Smooth muscle cell (in vitro differentiated cells): Measurements from ENCODE around the gene MYO1D. TPM values are rescaled to one million over a fixed set of nuclear protein-coding genes. Genes with fewer than 3 reads are reported as not detected.

Experiments
- DNase-seq: peaks from one replicate; lab custom pipeline; 2025; ENCODE audit not compliant: unreplicated experiment; lab: John Stamatoyannopoulos, UW
- H2AFZ ChIP-seq: fragments of 200-600 bp; sonication (generic); 2 replicates; pipeline ENCODE4 v1.6.0; 2016; ENCODE audit warnings: antibody characterized with exemption, low read depth, mild to moderate bottlenecking
- H3F3A ChIP-seq: fragments of 200-600 bp; sonication (generic); 2 replicates; pipeline ENCODE4 v1.6.0; 2017; ENCODE audit warnings: antibody characterized with exemption, low read depth
- H3K27ac ChIP-seq: fragments of 200-600 bp; sonication (generic); 2 replicates; pipeline ENCODE4 v1.5.1; 2016; ENCODE audit warnings: low read depth, mild to moderate bottlenecking
- H3K27me3 ChIP-seq: fragments of 200-600 bp; sonication (generic); 2 replicates; pipeline ENCODE4 v1.6.1; 2016; ENCODE audit warnings: low read depth, mild to moderate bottlenecking
- H3K36me3 ChIP-seq: fragments of 200-600 bp; sonication (generic); 2 replicates; pipeline ENCODE4 v1.5.1; 2016; ENCODE audit warnings: low read depth
- H3K4me1 ChIP-seq: fragments of 200-600 bp; sonication (generic); 2 replicates; pipeline ENCODE4 v1.5.1; 2016; ENCODE audit warnings: low read depth
- H3K4me2 ChIP-seq: fragments of 200-600 bp; sonication (generic); 2 replicates; pipeline ENCODE4 v1.6.0; 2016; ENCODE audit warnings: mild to moderate bottlenecking
- H3K4me3 ChIP-seq: fragments of 200-600 bp; sonication (generic); 2 replicates; pipeline ENCODE4 v1.5.1; 2016; ENCODE audit warnings: mild to moderate bottlenecking
- H3K79me2 ChIP-seq: fragments of 200-600 bp; sonication (generic); 2 replicates; pipeline ENCODE4 v1.6.0; 2016; ENCODE audit warnings: low read depth, mild to moderate bottlenecking
- H3K9ac ChIP-seq: fragments of 200-600 bp; sonication (generic); 2 replicates; pipeline ENCODE4 v1.6.0; 2016; ENCODE audit warnings: low read depth
- H3K9me3 ChIP-seq: fragments of 200-600 bp; sonication (generic); replicated peaks from 2 replicates; pipeline ENCODE4 v1.5.1; 2016; ENCODE audit warnings: low read depth
- H4K20me1 ChIP-seq: fragments of 200-600 bp; sonication (generic); 2 replicates; pipeline ENCODE4 v1.6.0; 2016; ENCODE audit warnings: low read depth
- WGBS: methylation state at CpG from one replicate; pipeline ENCODE4 v1.1.7; 2016; ENCODE audit warnings: low lambda C conversion rate; 5-methylcytosine and 5-hydroxymethylcytosine counted together
- polyA plus RNA-seq: library from polyadenylated mRNA; unstranded; fragments of >200 nt; fragmentation: Nextera tagmentation; extraction: Ambion mirVana; gene quantifications from 2 replicates; pipeline ENCODE4 v1.2.1, GENCODE V29; 2016
- total RNA-seq: library from RNA; depleted of rRNA; stranded (reverse); fragments of >200 nt; gene quantifications from 2 replicates; pipeline ENCODE4 v1.2.3, GENCODE V29; 2014
- TF ChIP-seq, protein P1 (sequence below): fragments of 200-600 bp; sonication (generic); IDR thresholded peaks from 2 replicates; pipeline ENCODE4 v1.5.1; 2017; ENCODE audit warnings: borderline replicate concordance, mild to moderate bottlenecking, antibody characterized with exemption; ENCODE audit not compliant: insufficient read depth, poor library complexity, severe bottlenecking

The MYO1D gene
- total and polyA plus RNA-seq, 2 experiments from 2014 or later: 13.9 to 35.7 TPM

DNA sequence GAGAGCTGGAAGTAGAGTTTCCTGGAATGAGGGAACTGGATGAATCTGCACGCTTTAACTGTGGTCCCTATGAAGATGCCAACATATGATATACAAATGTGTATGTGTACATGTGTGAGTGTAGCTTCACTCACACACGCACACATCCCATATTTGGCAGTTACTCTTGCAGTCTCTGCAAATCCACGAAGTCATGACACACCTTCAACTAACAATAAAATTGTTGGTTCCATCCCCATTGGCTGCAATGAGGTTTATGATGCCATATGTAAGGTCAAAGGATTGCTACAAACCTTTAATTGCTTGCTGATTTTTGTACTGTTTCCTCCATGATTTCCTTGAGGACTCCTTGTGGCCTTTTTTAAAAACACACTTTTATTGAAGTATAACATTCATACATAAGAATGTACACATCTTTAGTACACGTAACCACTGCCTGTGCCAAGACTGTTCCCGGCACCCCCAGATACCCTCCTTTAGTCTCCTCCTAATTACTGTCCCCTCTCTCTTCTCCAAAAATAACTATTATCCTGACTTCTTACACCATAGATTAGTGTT, 22.0 kb downstream of the MYO1D start:
- Histone ChIP-seq H3K79me2 (no peaks in the 10 kb centered on the region), H4K20me1 (peaks cover 13% of the 10 kb centered on the region), H3K4me3 (no peak overlapping the region), H3K27ac (peak overlapping the region; percentile 32), H3K9me3 (no peaks in the 10 kb centered on the region), H3F3A (no peaks in the 10 kb centered on the region), H2AFZ (no peak overlapping the region), H3K27me3 (no peaks in the 10 kb centered on the region), H3K9ac (no peak overlapping the region), H3K4me2 (no peak overlapping the region), H3K4me1 (no peaks in the 10 kb centered on the region), H3K36me3 (no peaks in the 10 kb centered on the region)
- 92% methylated on average over 5 of the region's 5 CpGs for WGBS
- TF ChIP-seq, protein P1, sequence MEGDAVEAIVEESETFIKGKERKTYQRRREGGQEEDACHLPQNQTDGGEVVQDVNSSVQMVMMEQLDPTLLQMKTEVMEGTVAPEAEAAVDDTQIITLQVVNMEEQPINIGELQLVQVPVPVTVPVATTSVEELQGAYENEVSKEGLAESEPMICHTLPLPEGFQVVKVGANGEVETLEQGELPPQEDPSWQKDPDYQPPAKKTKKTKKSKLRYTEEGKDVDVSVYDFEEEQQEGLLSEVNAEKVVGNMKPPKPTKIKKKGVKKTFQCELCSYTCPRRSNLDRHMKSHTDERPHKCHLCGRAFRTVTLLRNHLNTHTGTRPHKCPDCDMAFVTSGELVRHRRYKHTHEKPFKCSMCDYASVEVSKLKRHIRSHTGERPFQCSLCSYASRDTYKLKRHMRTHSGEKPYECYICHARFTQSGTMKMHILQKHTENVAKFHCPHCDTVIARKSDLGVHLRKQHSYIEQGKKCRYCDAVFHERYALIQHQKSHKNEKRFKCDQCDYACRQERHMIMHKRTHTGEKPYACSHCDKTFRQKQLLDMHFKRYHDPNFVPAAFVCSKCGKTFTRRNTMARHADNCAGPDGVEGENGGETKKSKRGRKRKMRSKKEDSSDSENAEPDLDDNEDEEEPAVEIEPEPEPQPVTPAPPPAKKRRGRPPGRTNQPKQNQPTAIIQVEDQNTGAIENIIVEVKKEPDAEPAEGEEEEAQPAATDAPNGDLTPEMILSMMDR: no peak
- no peak for DNase-seq

DNA sequence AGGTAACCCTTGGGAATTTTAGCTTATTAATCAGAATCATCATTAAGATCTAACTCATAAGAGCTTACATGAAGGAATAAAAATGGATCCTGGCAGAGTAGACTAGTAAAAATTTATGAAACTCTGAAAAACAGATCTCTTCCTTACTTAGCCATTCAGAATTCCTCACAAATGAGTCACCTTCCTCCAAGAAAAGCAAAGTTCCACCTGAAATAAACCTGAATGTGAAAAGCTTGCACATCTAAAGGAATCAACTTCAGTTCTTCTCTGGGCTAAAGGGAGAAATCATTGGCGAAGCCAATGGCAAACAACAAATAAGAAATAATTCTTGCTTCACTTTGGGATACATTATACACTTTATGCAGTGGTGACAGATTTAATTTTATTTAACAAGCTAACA, 22.7 kb downstream of the MYO1D start:
- H3K27me3 ChIP-seq: no peaks in the 10 kb centered on the region
- no peak overlapping the region for H3K9ac ChIP-seq
- DNase-seq: no peak
- H3K36me3 ChIP-seq: no peaks in the 10 kb centered on the region
- no peaks in the 10 kb centered on the region for H3K4me1 ChIP-seq
- H3K79me2 ChIP-seq: no peaks in the 10 kb centered on the region
- H3F3A ChIP-seq: no peaks in the 10 kb centered on the region
- TF ChIP-seq, protein P1: no peak
- H3K27ac ChIP-seq: peak overlapping the region; percentile 32
- no peaks in the 10 kb centered on the region for H3K9me3 ChIP-seq
- no peak overlapping the region for H2AFZ ChIP-seq
- H3K4me3 ChIP-seq: no peak overlapping the region
- H3K4me2 ChIP-seq: peak overlapping the region; percentile 27
- peaks cover 13% of the 10 kb centered on the region for H4K20me1 ChIP-seq
- 74% methylated on average over 1 of the region's 1 CpG for WGBS

DNA sequence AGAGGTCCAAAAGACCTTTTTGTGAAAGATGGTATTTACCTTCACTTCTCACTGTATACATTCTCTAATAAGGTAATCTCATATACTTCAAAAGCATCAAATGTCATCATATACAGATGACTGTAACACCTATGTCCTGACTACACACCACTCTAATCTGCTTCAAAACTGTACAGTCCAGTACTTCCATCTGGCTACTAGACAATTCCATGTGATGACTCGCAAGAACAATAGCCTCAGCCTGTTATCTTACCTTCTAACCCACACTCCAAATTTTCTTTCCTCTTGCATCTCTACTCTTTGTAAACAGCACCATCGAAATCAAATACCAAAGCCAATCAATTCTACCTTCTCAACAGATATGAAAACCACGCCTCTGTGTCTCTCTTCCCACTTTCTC, 24.1 kb downstream of the MYO1D start:
- no peaks in the 10 kb centered on the region for H3K4me1 ChIP-seq
- no peak overlapping the region for H3K4me3 ChIP-seq
- H3K9me3 ChIP-seq: no peaks in the 10 kb centered on the region
- no peak for DNase-seq
- H3K36me3 ChIP-seq: no peaks in the 10 kb centered on the region
- no peak overlapping the region for H3K27ac ChIP-seq
- no peak overlapping the region for H3K4me2 ChIP-seq
- no peak overlapping the region for H3K9ac ChIP-seq
- no peak overlapping the region for H2AFZ ChIP-seq
- TF ChIP-seq, protein P1: no peak
- peaks cover 6% of the 10 kb centered on the region for H3K79me2 ChIP-seq
- H3K27me3 ChIP-seq: no peaks in the 10 kb centered on the region
- no peaks in the 10 kb centered on the region for H3F3A ChIP-seq
- H4K20me1 ChIP-seq: peaks cover 20% of the 10 kb centered on the region
- WGBS: 95% methylated on average over 3 of the region's 3 CpGs

DNA sequence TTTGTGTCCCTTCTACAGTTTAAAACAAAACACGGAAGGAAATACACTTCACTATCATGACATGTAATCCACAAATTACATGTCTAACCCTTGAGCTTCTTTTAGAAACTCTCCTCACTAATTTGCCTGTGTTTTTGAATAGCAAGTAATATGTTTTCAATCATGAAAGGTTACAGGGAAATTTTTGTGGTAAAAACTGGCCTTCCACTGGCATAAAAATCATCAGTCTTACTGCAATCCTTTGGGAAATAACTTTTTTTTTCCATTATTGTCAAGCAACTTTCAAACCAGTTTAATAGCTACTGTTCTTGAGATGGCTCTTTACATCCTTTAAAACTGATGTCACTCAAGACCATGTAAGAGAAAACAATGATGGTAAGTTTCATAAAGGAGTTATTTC, 27.0 kb downstream of the MYO1D start:
- Histone ChIP-seq H3K36me3 (no peaks in the 10 kb centered on the region), H3K27me3 (no peaks in the 10 kb centered on the region), H3K9me3 (no peaks in the 10 kb centered on the region), H3K9ac (no peak overlapping the region), H3K4me2 (no peak overlapping the region), H3F3A (no peaks in the 10 kb centered on the region), H3K79me2 (peaks cover 6% of the 10 kb centered on the region), H2AFZ (no peak overlapping the region), H3K4me1 (no peaks in the 10 kb centered on the region), H4K20me1 (peaks cover 32% of the 10 kb centered on the region), H3K27ac (no peak overlapping the region), H3K4me3 (no peak overlapping the region)
- 97% methylated on average over 1 of the region's 1 CpG for WGBS
- TF ChIP-seq, protein P1: no peak
- DNase-seq: no peak
